ENCODE results near the gene FARP2. TPM values are rescaled to one million over a fixed set of nuclear protein-coding genes. Genes with fewer than 3 reads are reported as not detected.

Gene FARP2
- total RNA-seq, 1 experiment from 2014 or later: 29.9 TPM

- ChIA-PET POLR2A (ENCODE audit: unreplicated experiment) (no interaction called here), CTCF (no interaction called here)
- TF ChIP-seq EZH2phosphoT487 (IDR thresholded peaks at IDR 0.05; ENCODE audit: borderline replicate concordance, low read length) (no peak), EZH2 (IDR thresholded peaks at IDR 0.05; ENCODE audit: low read length, unreplicated experiment) (no peak)
- TF ChIP-seq, protein P1, sequence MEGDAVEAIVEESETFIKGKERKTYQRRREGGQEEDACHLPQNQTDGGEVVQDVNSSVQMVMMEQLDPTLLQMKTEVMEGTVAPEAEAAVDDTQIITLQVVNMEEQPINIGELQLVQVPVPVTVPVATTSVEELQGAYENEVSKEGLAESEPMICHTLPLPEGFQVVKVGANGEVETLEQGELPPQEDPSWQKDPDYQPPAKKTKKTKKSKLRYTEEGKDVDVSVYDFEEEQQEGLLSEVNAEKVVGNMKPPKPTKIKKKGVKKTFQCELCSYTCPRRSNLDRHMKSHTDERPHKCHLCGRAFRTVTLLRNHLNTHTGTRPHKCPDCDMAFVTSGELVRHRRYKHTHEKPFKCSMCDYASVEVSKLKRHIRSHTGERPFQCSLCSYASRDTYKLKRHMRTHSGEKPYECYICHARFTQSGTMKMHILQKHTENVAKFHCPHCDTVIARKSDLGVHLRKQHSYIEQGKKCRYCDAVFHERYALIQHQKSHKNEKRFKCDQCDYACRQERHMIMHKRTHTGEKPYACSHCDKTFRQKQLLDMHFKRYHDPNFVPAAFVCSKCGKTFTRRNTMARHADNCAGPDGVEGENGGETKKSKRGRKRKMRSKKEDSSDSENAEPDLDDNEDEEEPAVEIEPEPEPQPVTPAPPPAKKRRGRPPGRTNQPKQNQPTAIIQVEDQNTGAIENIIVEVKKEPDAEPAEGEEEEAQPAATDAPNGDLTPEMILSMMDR (conservative IDR thresholded peaks at IDR 0.05; ENCODE audit: low read depth, low read length): no peak
- Histone ChIP-seq H3K4me1 (ENCODE audit: insufficient read depth, low read length) (peaks cover 13% of the 10 kb centered on the region), H3K4me3 (ENCODE audit: low read length) (no peak overlapping the region), H3K36me3 (ENCODE audit: low read depth, low read length) (no peaks in the 10 kb centered on the region), H3K4me2 (ENCODE audit: low read length) (no peak overlapping the region), H3K9me3 (ENCODE audit: low read length) (no peaks in the 10 kb centered on the region), H4K20me1 (ENCODE audit: low read length) (no peaks in the 10 kb centered on the region; the same call in 1 of the 2 replicates), H3K9me2 (replicated peaks; ENCODE audit: low read length) (no peaks in the 10 kb centered on the region), H3K27me3 (ENCODE audit: low read length) (no peaks in the 10 kb centered on the region), H3K27ac (ENCODE audit: low read length) (no peak overlapping the region), H3F3A (ENCODE audit: low read length, unreplicated experiment) (no peaks in the 10 kb centered on the region), H2AFZ (ENCODE audit: low read length) (no peak overlapping the region), H3K9ac (ENCODE audit: low read length) (no peak overlapping the region), H3K79me2 (ENCODE audit: low read length) (peaks cover 70% of the 10 kb centered on the region)
- no peak for ATAC-seq
- DNase-seq: no peak
- intact Hi-C loops (cut with micrococcal nuclease): no loop called here
- BruUV-seq (replicated peaks): no TSS peak
These were observed 147.8 kb downstream of the FARP2 start for GRCh38 chr2:241503776-241504392.

- intact Hi-C loops (cut with micrococcal nuclease): loop anchor here (5.0 kb wide), 2 partner anchors 52 to 148 kb away; partner anchors contain the start of genes BOK and FARP2
These were observed 149.1 kb downstream of the FARP2 start for GRCh38 chr2:241505086-241505780.

More at GRCh38 chr2:241505086-241505780, 149.1 kb downstream of the FARP2 start:
- DNase-seq (no peak), ATAC-seq (no peak)
- no TSS peak for BruUV-seq (replicated peaks)
- H3K4me1 ChIP-seq (ENCODE audit: insufficient read depth, low read length): peaks cover 17% of the 10 kb centered on the region
- no peaks in the 10 kb centered on the region for H3F3A ChIP-seq (ENCODE audit: low read length, unreplicated experiment)
- H3K27me3 ChIP-seq (ENCODE audit: low read length): no peaks in the 10 kb centered on the region
- no peak overlapping the region for H3K4me3 ChIP-seq (ENCODE audit: low read length)
- H4K20me1 ChIP-seq (ENCODE audit: low read length): no peaks in the 10 kb centered on the region; the same call in 1 of the 2 replicates
- no peak overlapping the region for H2AFZ ChIP-seq (ENCODE audit: low read length)
- no peaks in the 10 kb centered on the region for H3K9me2 ChIP-seq (replicated peaks; ENCODE audit: low read length)
- H3K27ac ChIP-seq (ENCODE audit: low read length): no peak overlapping the region
- H3K36me3 ChIP-seq (ENCODE audit: low read depth, low read length): no peaks in the 10 kb centered on the region
- CTCF ChIA-PET: no interaction called here
- TF ChIP-seq EZH2 (IDR thresholded peaks at IDR 0.05; ENCODE audit: low read length, unreplicated experiment) (no peak), EZH2phosphoT487 (IDR thresholded peaks at IDR 0.05; ENCODE audit: borderline replicate concordance, low read length) (no peak)
- TF ChIP-seq, protein P1 (conservative IDR thresholded peaks at IDR 0.05; ENCODE audit: low read depth, low read length): no peak
- peaks cover 70% of the 10 kb centered on the region for H3K79me2 ChIP-seq (ENCODE audit: low read length)
- POLR2A ChIA-PET (ENCODE audit: unreplicated experiment): no interaction called here
- H3K9ac ChIP-seq (ENCODE audit: low read length): no peak overlapping the region
- H3K4me2 ChIP-seq (ENCODE audit: low read length): no peak overlapping the region
- H3K9me3 ChIP-seq (ENCODE audit: low read length): no peaks in the 10 kb centered on the region

All from PC-3 (cell line).